ENCODE results near the gene TXLNA.

TXLNA gene

GRCh38 chr1:32228771-32229170 is 49.3 kb downstream of the TXLNA start:
- Histone ChIP-seq H3K27me3 (ENCODE audit: control insufficient read depth, insufficient read depth, low read length) (no peaks in the 10 kb centered on the region), H3K27ac (ENCODE audit: low read length) (no peak overlapping the region), H3K4me1 (ENCODE audit: control insufficient read depth, insufficient read depth, low read length) (no peaks in the 10 kb centered on the region), H3K4me3 (ENCODE audit: low read length) (no peak overlapping the region), H3K36me3 (ENCODE audit: control insufficient read depth, insufficient read depth, low read length) (peaks cover 33% of the 10 kb centered on the region), H3K9me3 (ENCODE audit: control insufficient read depth, insufficient read depth, low read length) (no peaks in the 10 kb centered on the region)
- WGBS (ENCODE audit: insufficient coverage, insufficient read length) = no CpG with 5 or more reads among the region's 3 CpGs
- no peak for DNase-seq (ENCODE audit: low read depth, low spot score)

- H3K27me3 ChIP-seq (ENCODE audit: control insufficient read depth, insufficient read depth, low read length) = no peaks in the 10 kb centered on the region
- H3K4me3 ChIP-seq (ENCODE audit: low read length) = no peak overlapping the region
- DNase-seq (ENCODE audit: low read depth, low spot score) = no peak
- H3K36me3 ChIP-seq (ENCODE audit: control insufficient read depth, insufficient read depth, low read length) = peaks cover 23% of the 10 kb centered on the region; the same call in 1 of the 2 replicates
- no peak overlapping the region for H3K27ac ChIP-seq (ENCODE audit: low read length)
- WGBS (ENCODE audit: insufficient coverage, insufficient read length) = no CpG with 5 or more reads among the region's 5 CpGs
- H3K4me1 ChIP-seq (ENCODE audit: control insufficient read depth, insufficient read depth, low read length) = no peaks in the 10 kb centered on the region
- no peaks in the 10 kb centered on the region for H3K9me3 ChIP-seq (ENCODE audit: control insufficient read depth, insufficient read depth, low read length)
These were observed 52.5 kb downstream of the TXLNA start for GRCh38 chr1:32231843-32232432.

- no CpG with 5 or more reads among the region's 8 CpGs for WGBS (ENCODE audit: insufficient coverage, insufficient read length)
- H3K9me3 ChIP-seq (ENCODE audit: control insufficient read depth, insufficient read depth, low read length) = no peaks in the 10 kb centered on the region
- DNase-seq (ENCODE audit: low read depth, low spot score) = no peak
- peaks cover 23% of the 10 kb centered on the region; the same call in 1 of the 2 replicates for H3K36me3 ChIP-seq (ENCODE audit: control insufficient read depth, insufficient read depth, low read length)
- H3K4me1 ChIP-seq (ENCODE audit: control insufficient read depth, insufficient read depth, low read length) = no peaks in the 10 kb centered on the region
- no peaks in the 10 kb centered on the region for H3K27me3 ChIP-seq (ENCODE audit: control insufficient read depth, insufficient read depth, low read length)
- no peak overlapping the region for H3K27ac ChIP-seq (ENCODE audit: low read length)
- H3K4me3 ChIP-seq (ENCODE audit: low read length) = no peak overlapping the region
These were observed 53.3 kb downstream of the TXLNA start for GRCh38 chr1:32232558-32233304.

DNA sequence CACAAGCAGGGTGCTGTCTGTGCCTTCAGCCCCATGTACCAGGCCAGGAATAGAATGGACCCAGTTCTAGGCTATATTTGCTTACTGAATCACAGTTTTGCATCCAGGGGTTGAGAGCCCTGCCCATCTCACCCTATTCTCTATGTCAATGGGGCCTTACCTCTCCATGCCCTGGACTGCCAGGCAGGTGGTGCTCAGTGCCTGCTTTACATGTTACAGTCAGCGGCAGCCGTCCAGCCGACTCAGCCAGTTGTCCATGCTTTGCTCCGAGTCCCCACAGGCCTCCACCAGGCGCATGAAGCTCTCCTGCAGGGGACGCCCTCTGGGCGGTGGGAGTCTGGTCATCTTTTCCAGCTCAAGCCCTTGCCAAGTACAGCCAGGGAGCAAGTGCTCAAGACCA is 55.3 kb downstream of the TXLNA start:
- Histone ChIP-seq H3K4me3 (ENCODE audit: low read length) (no peak overlapping the region), H3K36me3 (ENCODE audit: control insufficient read depth, insufficient read depth, low read length) (peaks cover 12% of the 10 kb centered on the region; the same call in 1 of the 2 replicates), H3K4me1 (ENCODE audit: control insufficient read depth, insufficient read depth, low read length) (no peaks in the 10 kb centered on the region), H3K27me3 (ENCODE audit: control insufficient read depth, insufficient read depth, low read length) (no peaks in the 10 kb centered on the region), H3K9me3 (ENCODE audit: control insufficient read depth, insufficient read depth, low read length) (no peaks in the 10 kb centered on the region), H3K27ac (ENCODE audit: low read length) (no peak overlapping the region)
- WGBS (ENCODE audit: insufficient coverage, insufficient read length) = no CpG with 5 or more reads among the region's 7 CpGs
- DNase-seq (ENCODE audit: low read depth, low spot score) = no peak

DNA sequence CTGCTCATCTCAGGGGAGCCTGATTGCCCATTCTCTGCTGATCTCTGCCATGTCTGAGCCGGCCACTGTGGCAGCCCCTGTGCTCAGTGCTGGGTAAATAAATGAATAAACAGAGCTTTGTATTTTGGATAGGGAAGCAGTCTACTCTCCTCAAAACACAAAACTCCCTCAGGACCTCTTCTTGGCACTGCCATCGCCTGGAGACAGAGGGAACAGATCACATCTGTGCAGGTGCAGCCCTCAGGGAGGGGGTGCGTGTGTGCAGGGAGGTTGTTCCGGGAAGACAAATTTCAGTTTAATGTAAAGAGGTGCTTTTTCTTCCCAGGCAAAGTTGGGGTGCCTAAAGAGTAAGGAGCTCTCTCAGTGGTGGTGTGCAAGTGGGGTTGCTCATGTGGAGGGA is 59.9 kb downstream of the TXLNA start:
- no peaks in the 10 kb centered on the region for H3K9me3 ChIP-seq (ENCODE audit: control insufficient read depth, insufficient read depth, low read length)
- H3K27ac ChIP-seq (ENCODE audit: low read length) = no peak overlapping the region
- no peaks in the 10 kb centered on the region for H3K27me3 ChIP-seq (ENCODE audit: control insufficient read depth, insufficient read depth, low read length)
- peak overlapping the region; percentile 71; the same call in 1 of the 2 replicates for H3K4me3 ChIP-seq (ENCODE audit: low read length)
- no peaks in the 10 kb centered on the region for H3K36me3 ChIP-seq (ENCODE audit: control insufficient read depth, insufficient read depth, low read length)
- DNase-seq (ENCODE audit: low read depth, low spot score) = no peak
- no peaks in the 10 kb centered on the region for H3K4me1 ChIP-seq (ENCODE audit: control insufficient read depth, insufficient read depth, low read length)
- WGBS (ENCODE audit: insufficient coverage, insufficient read length) = no CpG with 5 or more reads among the region's 4 CpGs

GRCh38 chr1:32239790-32240139 is 60.3 kb downstream of the TXLNA start:
- Histone ChIP-seq H3K27me3 (ENCODE audit: control insufficient read depth, insufficient read depth, low read length) (no peaks in the 10 kb centered on the region), H3K9me3 (ENCODE audit: control insufficient read depth, insufficient read depth, low read length) (no peaks in the 10 kb centered on the region), H3K4me3 (ENCODE audit: low read length) (peak overlapping the region; percentile 71), H3K27ac (ENCODE audit: low read length) (no peak overlapping the region), H3K4me1 (ENCODE audit: control insufficient read depth, insufficient read depth, low read length) (no peaks in the 10 kb centered on the region), H3K36me3 (ENCODE audit: control insufficient read depth, insufficient read depth, low read length) (no peaks in the 10 kb centered on the region)
- WGBS (ENCODE audit: insufficient coverage, insufficient read length) = no CpG with 5 or more reads among the region's 20 CpGs
- DNase-seq (ENCODE audit: low read depth, low spot score) = no peak

DNA sequence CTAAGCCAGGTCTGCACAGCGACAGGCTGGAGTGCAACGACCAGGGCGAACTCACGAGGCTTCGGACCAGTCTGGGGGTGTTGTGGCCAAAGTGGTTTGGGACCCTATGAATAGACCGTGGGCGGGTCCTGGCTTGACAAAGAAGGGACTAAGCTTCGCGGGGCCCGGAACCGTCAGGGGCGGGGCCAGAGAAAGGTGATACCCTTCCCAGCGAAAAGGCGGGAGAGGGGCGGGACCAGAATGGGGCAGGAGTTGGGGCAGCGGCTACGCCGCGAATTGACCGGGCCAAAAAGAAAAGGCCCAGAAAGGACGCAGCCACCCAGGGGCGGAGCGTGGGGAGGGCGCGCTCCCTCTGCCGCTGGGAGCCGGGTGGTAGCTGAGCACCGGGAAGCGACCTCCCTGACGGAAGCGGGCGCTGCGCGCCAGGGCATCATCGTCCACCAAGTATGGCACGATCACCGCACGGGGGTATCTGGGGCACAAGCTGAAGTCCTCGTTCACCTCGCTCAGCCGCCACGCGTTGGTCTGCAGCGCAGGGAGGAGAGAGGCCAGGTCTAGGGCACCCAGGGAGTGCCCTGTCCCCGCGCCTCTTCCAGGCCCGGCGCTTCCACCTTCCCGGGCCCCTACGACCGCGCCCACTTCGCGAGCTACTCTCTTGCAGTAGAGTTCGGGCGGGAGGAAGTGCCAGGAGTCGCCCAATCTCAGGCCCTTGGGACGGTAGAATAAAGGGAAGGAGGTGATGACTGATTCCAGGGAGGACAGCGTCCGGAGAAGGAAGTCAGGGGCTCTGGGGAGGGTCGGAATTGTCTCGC is 60.9 kb downstream of the TXLNA start:
- DNase-seq (ENCODE audit: low read depth, low spot score) = peak; percentile 87
- H3K27ac ChIP-seq (ENCODE audit: low read length) = no peak overlapping the region

DNA sequence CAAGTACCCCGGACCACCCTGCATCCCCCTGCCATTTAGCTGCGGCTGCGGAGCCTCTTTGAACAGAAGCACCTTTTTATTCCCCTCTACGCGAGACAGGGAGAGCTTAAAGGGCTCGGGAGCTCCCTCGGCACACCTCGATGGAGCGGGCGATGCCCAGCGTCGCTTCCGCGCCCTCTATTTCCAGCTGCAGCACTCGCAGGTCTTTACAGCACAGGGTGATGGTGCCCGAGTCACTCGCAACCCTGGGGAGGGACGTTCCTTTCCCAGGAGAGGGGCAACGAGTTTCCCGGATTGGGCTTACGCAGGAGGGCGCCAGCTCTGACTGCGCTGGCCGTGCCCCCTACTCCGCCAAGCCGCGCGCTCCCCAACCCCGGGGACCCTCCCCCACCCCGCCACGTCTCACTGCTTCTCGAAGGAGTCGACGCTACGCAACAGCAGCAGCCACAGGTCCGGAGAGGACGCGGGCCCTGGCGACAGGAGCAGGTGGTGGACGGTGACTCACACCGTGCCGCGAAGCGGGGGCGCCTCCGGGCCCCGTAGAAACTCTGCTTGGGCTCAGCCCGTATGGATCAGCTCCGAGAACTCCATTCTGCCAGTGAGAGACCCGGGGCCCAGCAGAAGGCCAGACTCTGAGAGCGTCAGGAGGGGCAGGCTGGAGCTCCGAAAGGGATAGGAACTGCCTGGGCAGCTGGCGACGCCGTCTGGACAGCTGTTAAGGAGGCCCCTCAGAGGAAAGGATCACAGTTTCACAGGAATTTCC is 61.7 kb downstream of the TXLNA start:
- Histone ChIP-seq H3K4me3 (ENCODE audit: low read length) (peak overlapping the region; percentile 71; the same call in 1 of the 2 replicates), H3K9me3 (ENCODE audit: control insufficient read depth, insufficient read depth, low read length) (no peaks in the 10 kb centered on the region), H3K27ac (ENCODE audit: low read length) (no peak overlapping the region), H3K27me3 (ENCODE audit: control insufficient read depth, insufficient read depth, low read length) (no peaks in the 10 kb centered on the region), H3K4me1 (ENCODE audit: control insufficient read depth, insufficient read depth, low read length) (no peaks in the 10 kb centered on the region), H3K36me3 (ENCODE audit: control insufficient read depth, insufficient read depth, low read length) (no peaks in the 10 kb centered on the region)
- no CpG with 5 or more reads among the region's 55 CpGs for WGBS (ENCODE audit: insufficient coverage, insufficient read length)
- no peak for DNase-seq (ENCODE audit: low read depth, low spot score)

More for the DNA sequence above, 60.9 kb downstream of the TXLNA start:
- H3K4me1 ChIP-seq (ENCODE audit: control insufficient read depth, insufficient read depth, low read length) = no peaks in the 10 kb centered on the region
- no CpG with 5 or more reads among the region's 62 CpGs for WGBS (ENCODE audit: insufficient coverage, insufficient read length)
- H3K9me3 ChIP-seq (ENCODE audit: control insufficient read depth, insufficient read depth, low read length) = no peaks in the 10 kb centered on the region
- peak overlapping the region; percentile 71 for H3K4me3 ChIP-seq (ENCODE audit: low read length)
- no peaks in the 10 kb centered on the region for H3K36me3 ChIP-seq (ENCODE audit: control insufficient read depth, insufficient read depth, low read length)
- no peaks in the 10 kb centered on the region for H3K27me3 ChIP-seq (ENCODE audit: control insufficient read depth, insufficient read depth, low read length)

- DNase-seq (ENCODE audit: low read depth, low spot score) = no peak
- no peak overlapping the region for H3K4me3 ChIP-seq (ENCODE audit: low read length)
- no peak overlapping the region for H3K27ac ChIP-seq (ENCODE audit: low read length)
- no peaks in the 10 kb centered on the region for H3K9me3 ChIP-seq (ENCODE audit: control insufficient read depth, insufficient read depth, low read length)
- no CpG with 5 or more reads among the region's 7 CpGs for WGBS (ENCODE audit: insufficient coverage, insufficient read length)
- H3K27me3 ChIP-seq (ENCODE audit: control insufficient read depth, insufficient read depth, low read length) = no peaks in the 10 kb centered on the region
- H3K4me1 ChIP-seq (ENCODE audit: control insufficient read depth, insufficient read depth, low read length) = no peaks in the 10 kb centered on the region
- no peaks in the 10 kb centered on the region for H3K36me3 ChIP-seq (ENCODE audit: control insufficient read depth, insufficient read depth, low read length)
These were observed 62.9 kb downstream of the TXLNA start for GRCh38 chr1:32242341-32242851.

- Histone ChIP-seq H3K9me3 (ENCODE audit: control insufficient read depth, insufficient read depth, low read length) (no peaks in the 10 kb centered on the region), H3K27me3 (ENCODE audit: control insufficient read depth, insufficient read depth, low read length) (no peaks in the 10 kb centered on the region), H3K4me3 (ENCODE audit: low read length) (no peak within 1 kb of the TSS), H3K36me3 (ENCODE audit: control insufficient read depth, insufficient read depth, low read length) (no peaks in the 10 kb centered on the region), H3K4me1 (ENCODE audit: control insufficient read depth, insufficient read depth, low read length) (peaks cover 5% of the 10 kb centered on the region; the same call in 1 of the 2 replicates), H3K27ac (ENCODE audit: low read length) (no peak within 1 kb of the TSS)
- no peak for DNase-seq (ENCODE audit: low read depth, low spot score)
- no CpG with 5 or more reads among the region's 3 CpGs for WGBS (ENCODE audit: insufficient coverage, insufficient read length)
These were observed 67.4 kb downstream of the TXLNA start, which contains the start of gene FAM167B for GRCh38 chr1:32246888-32247273. Gene FAM167B, plus strand, starts transcription at chr1:32247222. Its CDS starts 200 bp downstream, at chr1:32247422.
